Measurements from ENCODE around the gene SIGLECL1.
A peak's percentile ranks its signal among the peaks of the same experiment; 100 is the strongest.

GRCh38 chr19:51296336-51297093, 45.6 kb downstream of the SIGLECL1 start:
- TF ChIP-seq CTCF (IDR thresholded peaks at IDR 0.05; ENCODE audit: borderline replicate concordance, extremely low read depth, low read length, poor library complexity, severe bottlenecking) (peak; percentile 32), EZH2 (IDR thresholded peaks at IDR 0.05; ENCODE audit: borderline replicate concordance, low read depth, low read length, severe bottlenecking) (no peak)
